ENCODE results near the gene PRUNE2.

The PRUNE2 gene

DNA sequence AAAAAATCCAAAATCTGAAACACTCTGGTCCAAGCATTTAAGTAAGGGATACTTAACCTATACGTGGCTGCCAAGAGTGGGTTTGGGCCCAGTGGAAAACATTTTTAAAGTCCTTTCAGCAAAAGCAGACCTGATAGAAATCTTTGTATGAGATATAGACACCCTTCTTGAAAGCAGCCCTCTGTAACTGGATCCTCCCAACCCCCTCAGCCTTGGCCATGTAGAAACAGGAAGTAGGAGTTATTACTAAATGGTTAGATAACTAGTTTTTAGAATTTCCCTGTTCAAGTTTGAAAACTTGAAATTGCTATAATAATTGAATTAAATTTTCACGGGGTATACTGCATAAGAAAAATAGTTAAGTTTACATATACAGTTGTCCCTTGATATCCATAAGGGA is 253.0 kb downstream of the PRUNE2 start:
- Histone ChIP-seq H3K4me2 (ENCODE audit: insufficient read depth, low read length) (no peak overlapping the region), H3K9ac (ENCODE audit: low read depth, low read length) (no peak overlapping the region), H3K4me1 (ENCODE audit: insufficient read depth, low read length) (peaks cover 14% of the 10 kb centered on the region; the same call in 1 of the 2 replicates), H3K27me3 (ENCODE audit: insufficient read depth, low read length, poor library complexity) (peaks cover 6% of the 10 kb centered on the region), H3K79me2 (ENCODE audit: insufficient read depth, low read length) (no peaks in the 10 kb centered on the region), H3K9me3 (ENCODE audit: insufficient read depth, low read length, severe bottlenecking) (no peaks in the 10 kb centered on the region), H3K27ac (ENCODE audit: low read length) (no peak overlapping the region), H2AFZ (ENCODE audit: low read depth, low read length) (no peak overlapping the region), H3K36me3 (ENCODE audit: insufficient read depth, low read length) (no peaks in the 10 kb centered on the region), H4K20me1 (ENCODE audit: insufficient read depth, low read length) (no peaks in the 10 kb centered on the region), H3K4me3 (ENCODE audit: low read depth in 1 of 2, low read length in 2 of 2) (no peak overlapping the region)
- ATAC-seq (ENCODE audit: insufficient read depth, low read depth) = no peak
- TF ChIP-seq, protein P1, sequence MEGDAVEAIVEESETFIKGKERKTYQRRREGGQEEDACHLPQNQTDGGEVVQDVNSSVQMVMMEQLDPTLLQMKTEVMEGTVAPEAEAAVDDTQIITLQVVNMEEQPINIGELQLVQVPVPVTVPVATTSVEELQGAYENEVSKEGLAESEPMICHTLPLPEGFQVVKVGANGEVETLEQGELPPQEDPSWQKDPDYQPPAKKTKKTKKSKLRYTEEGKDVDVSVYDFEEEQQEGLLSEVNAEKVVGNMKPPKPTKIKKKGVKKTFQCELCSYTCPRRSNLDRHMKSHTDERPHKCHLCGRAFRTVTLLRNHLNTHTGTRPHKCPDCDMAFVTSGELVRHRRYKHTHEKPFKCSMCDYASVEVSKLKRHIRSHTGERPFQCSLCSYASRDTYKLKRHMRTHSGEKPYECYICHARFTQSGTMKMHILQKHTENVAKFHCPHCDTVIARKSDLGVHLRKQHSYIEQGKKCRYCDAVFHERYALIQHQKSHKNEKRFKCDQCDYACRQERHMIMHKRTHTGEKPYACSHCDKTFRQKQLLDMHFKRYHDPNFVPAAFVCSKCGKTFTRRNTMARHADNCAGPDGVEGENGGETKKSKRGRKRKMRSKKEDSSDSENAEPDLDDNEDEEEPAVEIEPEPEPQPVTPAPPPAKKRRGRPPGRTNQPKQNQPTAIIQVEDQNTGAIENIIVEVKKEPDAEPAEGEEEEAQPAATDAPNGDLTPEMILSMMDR (IDR thresholded peaks at IDR 0.05; ENCODE audit: borderline replicate concordance, extremely low read depth, low read length, poor library complexity, severe bottlenecking) = no peak
- TF ChIP-seq EZH2 (IDR thresholded peaks at IDR 0.05; ENCODE audit: borderline replicate concordance, low read depth, low read length, severe bottlenecking) = no peak
- peak; percentile 10 for DNase-seq

DNA sequence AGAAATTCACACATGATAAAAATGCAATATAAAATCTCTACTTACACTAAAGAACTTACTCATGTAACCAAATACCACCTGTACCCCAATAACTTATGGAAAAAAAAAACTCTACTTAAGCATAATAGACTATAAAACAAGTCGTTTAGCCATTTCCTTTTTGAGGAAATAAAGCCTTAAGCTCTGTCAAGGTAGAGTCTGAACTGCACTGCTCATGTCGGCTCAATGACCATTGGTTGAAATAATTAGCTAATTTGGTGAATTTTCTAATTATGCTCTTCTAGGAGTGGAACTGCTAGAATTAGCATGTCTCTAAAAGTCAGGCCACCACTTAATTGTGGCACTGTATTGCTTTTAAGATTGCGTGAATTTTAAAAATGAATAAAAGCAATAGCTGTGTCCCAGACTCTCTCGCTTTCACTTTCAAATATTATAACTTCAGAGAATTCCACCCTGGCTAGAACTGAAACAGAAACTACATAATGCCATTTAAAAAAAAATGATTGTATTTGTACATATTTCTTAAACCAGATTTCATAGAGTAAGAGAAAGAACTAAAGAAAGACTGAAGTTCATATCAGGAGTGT is 254.7 kb downstream of the PRUNE2 start:
- Histone ChIP-seq H4K20me1 (ENCODE audit: insufficient read depth, low read length) (no peaks in the 10 kb centered on the region), H3K36me3 (ENCODE audit: insufficient read depth, low read length) (no peaks in the 10 kb centered on the region), H3K4me3 (ENCODE audit: low read depth in 1 of 2, low read length in 2 of 2) (peak overlapping the region in 1 of 2 experiments; percentile 2; a peak in 1 of 4 replicates), H3K27me3 (ENCODE audit: insufficient read depth, low read length, poor library complexity) (peaks cover 6% of the 10 kb centered on the region), H3K4me2 (ENCODE audit: insufficient read depth, low read length) (peak overlapping the region; percentile 42; the same call in 1 of the 2 replicates), H3K79me2 (ENCODE audit: insufficient read depth, low read length) (no peaks in the 10 kb centered on the region), H3K4me1 (ENCODE audit: insufficient read depth, low read length) (peaks cover 14% of the 10 kb centered on the region; the same call in 1 of the 2 replicates), H3K9me3 (ENCODE audit: insufficient read depth, low read length, severe bottlenecking) (no peaks in the 10 kb centered on the region), H3K27ac (ENCODE audit: low read length) (no peak overlapping the region), H2AFZ (ENCODE audit: low read depth, low read length) (no peak overlapping the region), H3K9ac (ENCODE audit: low read depth, low read length) (no peak overlapping the region)
- no peak for TF ChIP-seq EZH2 (IDR thresholded peaks at IDR 0.05; ENCODE audit: borderline replicate concordance, low read depth, low read length, severe bottlenecking)
- TF ChIP-seq, protein P1 (IDR thresholded peaks at IDR 0.05; ENCODE audit: borderline replicate concordance, extremely low read depth, low read length, poor library complexity, severe bottlenecking) = no peak
- ATAC-seq (ENCODE audit: insufficient read depth, low read depth) (peak; percentile 76), DNase-seq (no peak)

DNA sequence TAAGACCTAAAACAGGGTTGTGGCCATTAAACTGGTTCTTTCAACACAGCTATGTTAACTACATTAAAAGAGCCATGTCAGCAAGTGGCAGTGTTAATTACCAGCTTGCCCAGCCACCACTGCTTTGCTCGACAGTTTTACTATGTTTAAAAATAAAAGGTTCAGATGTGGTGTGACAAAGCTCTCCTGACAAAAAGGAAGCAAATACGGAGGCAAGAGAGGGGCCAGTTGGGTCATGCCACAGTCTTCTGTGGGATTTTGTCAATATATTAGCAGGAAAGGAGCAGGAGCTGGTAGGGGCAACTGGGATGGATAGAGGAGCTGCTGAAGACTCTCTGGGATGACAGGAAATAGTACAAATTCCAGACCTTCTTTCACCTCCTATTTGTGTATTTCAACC is 255.2 kb downstream of the PRUNE2 start:
- Histone ChIP-seq H2AFZ (ENCODE audit: low read depth, low read length) (no peak overlapping the region; the same call in 1 of the 2 replicates), H3K79me2 (ENCODE audit: insufficient read depth, low read length) (no peaks in the 10 kb centered on the region), H3K27ac (ENCODE audit: low read length) (no peak overlapping the region), H3K27me3 (ENCODE audit: insufficient read depth, low read length, poor library complexity) (peaks cover 6% of the 10 kb centered on the region), H4K20me1 (ENCODE audit: insufficient read depth, low read length) (no peaks in the 10 kb centered on the region), H3K4me2 (ENCODE audit: insufficient read depth, low read length) (peak overlapping the region; percentile 42; the same call in 1 of the 2 replicates), H3K36me3 (ENCODE audit: insufficient read depth, low read length) (no peaks in the 10 kb centered on the region), H3K9ac (ENCODE audit: low read depth, low read length) (no peak overlapping the region), H3K9me3 (ENCODE audit: insufficient read depth, low read length, severe bottlenecking) (no peaks in the 10 kb centered on the region), H3K4me1 (ENCODE audit: insufficient read depth, low read length) (peaks cover 14% of the 10 kb centered on the region; the same call in 1 of the 2 replicates), H3K4me3 (ENCODE audit: low read depth in 1 of 2, low read length in 2 of 2) (no peak overlapping the region)
- DNase-seq (peak; percentile 9), ATAC-seq (ENCODE audit: insufficient read depth, low read depth) (peak; percentile 45; the same call in 2 of the 3 replicates)
- no peak for TF ChIP-seq EZH2 (IDR thresholded peaks at IDR 0.05; ENCODE audit: borderline replicate concordance, low read depth, low read length, severe bottlenecking)
- TF ChIP-seq, protein P1 (IDR thresholded peaks at IDR 0.05; ENCODE audit: borderline replicate concordance, extremely low read depth, low read length, poor library complexity, severe bottlenecking) = no peak
